ENCODE measurements around the gene TULP3.
A peak's percentile ranks its signal among the peaks of the same experiment; 100 is the strongest.

TULP3 gene

GRCh38 chr12:2890388-2891239 is at the start of gene TULP3:
TULP3 (plus strand) TSS chr12:2890891; CDS start chr12:2890948, 57 bp downstream.
- TF ChIP-seq GLIS3 (CRISPR knock-in tag; IDR thresholded peaks at IDR 0.05), result 0 out of 2 replicates have a peak, but pooled peaks have one; percentile 28
- no peak for TF ChIP-seq ARNTL (CRISPR knock-in tag; IDR thresholded peaks at IDR 0.05; ENCODE audit: borderline replicate concordance, low read depth)
- TF ChIP-seq CSDC2 (CRISPR knock-in tag; IDR thresholded peaks at IDR 0.05), result 0 out of 2 replicates have a peak, but pooled peaks have one; percentile 47
- TF ChIP-seq CSRNP3 (CRISPR knock-in tag; IDR thresholded peaks at IDR 0.05), result no peak
- peak; percentile 93 for ATAC-seq

GRCh38 chr12:2841056-2841650 is 49.5 kb upstream of the TULP3 start:
- peak; percentile 23; the same call in 1 of the 3 replicates for ATAC-seq
- no peak for TF ChIP-seq ZFP30 (CRISPR knock-in tag; IDR thresholded peaks at IDR 0.05)
- no peak for TF ChIP-seq TCF4 (CRISPR knock-in tag; IDR thresholded peaks at IDR 0.05; ENCODE audit: borderline replicate concordance)
- no peak for TF ChIP-seq RARB (CRISPR knock-in tag; IDR thresholded peaks at IDR 0.05)

GRCh38 chr12:2842948-2843347 is 47.7 kb upstream of the TULP3 start:
- ATAC-seq, result no peak
- TF ChIP-seq CSRNP3 (CRISPR knock-in tag; IDR thresholded peaks at IDR 0.05), result no peak
- no peak for TF ChIP-seq ESRRG (CRISPR knock-in tag; IDR thresholded peaks at IDR 0.05)
- TF ChIP-seq SNAI2 (CRISPR knock-in tag; IDR thresholded peaks at IDR 0.05), result no peak
- TF ChIP-seq ZNF8 (CRISPR knock-in tag; IDR thresholded peaks at IDR 0.05), result no peak
- TF ChIP-seq OSR1 (CRISPR knock-in tag; IDR thresholded peaks at IDR 0.05), result no peak
- TF ChIP-seq ZFP3 (CRISPR knock-in tag; IDR thresholded peaks at IDR 0.05), result no peak
- TF ChIP-seq TOX (CRISPR knock-in tag; IDR thresholded peaks at IDR 0.05; ENCODE audit: borderline replicate concordance), result no peak
- TF ChIP-seq CREB5 (CRISPR knock-in tag; IDR thresholded peaks at IDR 0.05; ENCODE audit: low read depth), result no peak
- TF ChIP-seq PPARA (CRISPR knock-in tag; IDR thresholded peaks at IDR 0.05; ENCODE audit: borderline replicate concordance), result no peak
- no peak for TF ChIP-seq POU6F1 (CRISPR knock-in tag; IDR thresholded peaks at IDR 0.05; ENCODE audit: borderline replicate concordance, low read depth)
- no peak for TF ChIP-seq ARNTL (CRISPR knock-in tag; IDR thresholded peaks at IDR 0.05; ENCODE audit: borderline replicate concordance, low read depth)
- no peak for TF ChIP-seq ISL1 (CRISPR knock-in tag; IDR thresholded peaks at IDR 0.05)
- no peak for TF ChIP-seq ZFP30 (CRISPR knock-in tag; IDR thresholded peaks at IDR 0.05)
- TF ChIP-seq GLIS3 (CRISPR knock-in tag; IDR thresholded peaks at IDR 0.05), result no peak
- TF ChIP-seq ZNF70 (CRISPR knock-in tag; IDR thresholded peaks at IDR 0.05), result no peak
- TF ChIP-seq PATZ1 (CRISPR knock-in tag; IDR thresholded peaks at IDR 0.05; ENCODE audit: borderline replicate concordance), result no peak
- TF ChIP-seq RARB (CRISPR knock-in tag; IDR thresholded peaks at IDR 0.05), result no peak
- no peak for TF ChIP-seq BACH2 (CRISPR knock-in tag; IDR thresholded peaks at IDR 0.05; ENCODE audit: borderline replicate concordance)

Data from SK-N-SH treated with all-trans-retinoic acid at 6 μM for 48 hours (cell line).